Measurements from ENCODE around the gene MED31.
A peak's percentile ranks its signal among the peaks of the same experiment; 100 is the strongest.
"Not testable (repeated sequence)": the region's sequence is repeated elsewhere in the genome, so short reads cannot be mapped to it uniquely, and the experiment has no call there.

The MED31 gene

GRCh38 chr17:6651354-6651918, at the start of gene MED31, which contains the start of gene C17orf100:
MED31 (minus strand) TSS chr17:6651605; CDS start chr17:6651528, 77 bp downstream.
C17orf100 (plus strand) TSS chr17:6651762; CDS start chr17:6651914, 152 bp downstream.
- H3K4me3 ChIP-seq (ENCODE audit: low read length): peak within 1 kb of the TSS; percentile 97
- TF ChIP-seq ZNF274 (IDR thresholded peaks at IDR 0.05; ENCODE audit: low read depth, low read length): no peak

- no peak overlapping the region for H3K4me3 ChIP-seq (ENCODE audit: low read length)
- no peak for TF ChIP-seq ZNF274 (IDR thresholded peaks at IDR 0.05; ENCODE audit: low read depth, low read length)
Measured at GRCh38 chr17:6700948-6701307, 49.5 kb upstream of the MED31 start.

- no peak for TF ChIP-seq ZNF274 (IDR thresholded peaks at IDR 0.05; ENCODE audit: low read depth, low read length)
- H3K4me3 ChIP-seq (ENCODE audit: low read length): no peak overlapping the region
Measured at GRCh38 chr17:6699997-6700947, 48.9 kb upstream of the MED31 start.

GRCh38 chr17:6698004-6698403, 46.6 kb upstream of the MED31 start:
- no peak for TF ChIP-seq ZNF274 (IDR thresholded peaks at IDR 0.05; ENCODE audit: low read depth, low read length)

GRCh38 chr17:6696906-6697305, 45.5 kb upstream of the MED31 start:
- no peak overlapping the region for H3K4me3 ChIP-seq (ENCODE audit: low read length)
- TF ChIP-seq ZNF274 (IDR thresholded peaks at IDR 0.05; ENCODE audit: low read depth, low read length): no peak

More at GRCh38 chr17:6698004-6698403, 46.6 kb upstream of the MED31 start:
- H3K4me3 ChIP-seq (ENCODE audit: low read length): no peak overlapping the region

GRCh38 chr17:6695565-6695964, 44.2 kb upstream of the MED31 start:
- TF ChIP-seq ZNF274 (IDR thresholded peaks at IDR 0.05; ENCODE audit: low read depth, low read length): no peak
- no peak overlapping the region for H3K4me3 ChIP-seq (ENCODE audit: low read length)

- no peak overlapping the region for H3K4me3 ChIP-seq (ENCODE audit: low read length)
- no peak for TF ChIP-seq ZNF274 (IDR thresholded peaks at IDR 0.05; ENCODE audit: low read depth, low read length)
Measured at GRCh38 chr17:6695051-6695450, 43.6 kb upstream of the MED31 start.

- H3K4me3 ChIP-seq (ENCODE audit: low read length): not testable (repeated sequence)
Measured at GRCh38 chr17:6691958-6692357, 40.6 kb upstream of the MED31 start.

DNA sequence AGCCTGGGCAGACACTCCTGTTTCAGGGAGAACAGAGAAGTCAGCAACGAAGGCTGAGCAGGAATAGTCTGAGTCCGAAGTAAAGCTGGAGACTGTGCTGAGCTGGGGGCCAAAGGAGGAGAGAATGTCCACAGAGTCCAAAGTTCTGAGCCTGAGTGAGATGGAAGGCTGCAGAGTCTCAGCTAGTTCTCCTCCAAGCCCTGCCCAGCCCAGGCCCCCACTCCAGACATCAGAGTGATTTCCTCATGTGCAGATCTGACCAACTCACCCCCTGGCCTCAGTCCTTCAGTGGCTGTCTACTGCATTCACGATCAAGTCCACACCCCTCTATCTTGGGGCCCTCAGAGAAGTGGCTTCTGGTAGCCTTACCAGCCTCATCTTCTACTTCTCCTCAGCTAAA, 40.1 kb upstream of the MED31 start:
- no peak for TF ChIP-seq ZNF274 (IDR thresholded peaks at IDR 0.05; ENCODE audit: low read depth, low read length)
- no peak overlapping the region for H3K4me3 ChIP-seq (ENCODE audit: low read length)

DNA sequence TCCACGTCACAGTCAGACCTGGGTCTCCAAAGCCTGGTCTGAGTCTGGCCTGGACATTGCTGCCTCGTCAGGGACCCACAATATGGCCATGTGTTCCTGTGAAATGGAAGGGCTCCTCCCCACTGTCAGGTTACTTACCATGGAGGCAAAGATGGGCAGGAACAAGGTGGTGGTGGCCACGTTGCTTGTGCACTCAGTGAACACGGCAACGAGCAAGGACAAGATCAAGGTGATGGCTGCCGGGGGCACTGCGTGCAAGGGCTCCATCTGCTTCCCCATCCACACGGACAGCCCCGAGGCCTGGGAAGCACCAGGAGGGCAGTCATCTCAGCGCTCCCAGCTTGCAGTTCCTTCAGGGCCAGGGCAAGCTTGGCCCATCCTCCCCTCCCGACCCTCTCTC, 39.2 kb upstream of the MED31 start:
- no peak for TF ChIP-seq ZNF274 (IDR thresholded peaks at IDR 0.05; ENCODE audit: low read depth, low read length)

GRCh38 chr17:6688944-6689343, 37.5 kb upstream of the MED31 start:
- H3K4me3 ChIP-seq (ENCODE audit: low read length): no peak overlapping the region
- no peak for TF ChIP-seq ZNF274 (IDR thresholded peaks at IDR 0.05; ENCODE audit: low read depth, low read length)

More for the DNA sequence above, 39.2 kb upstream of the MED31 start:
- no peak overlapping the region for H3K4me3 ChIP-seq (ENCODE audit: low read length)

DNA sequence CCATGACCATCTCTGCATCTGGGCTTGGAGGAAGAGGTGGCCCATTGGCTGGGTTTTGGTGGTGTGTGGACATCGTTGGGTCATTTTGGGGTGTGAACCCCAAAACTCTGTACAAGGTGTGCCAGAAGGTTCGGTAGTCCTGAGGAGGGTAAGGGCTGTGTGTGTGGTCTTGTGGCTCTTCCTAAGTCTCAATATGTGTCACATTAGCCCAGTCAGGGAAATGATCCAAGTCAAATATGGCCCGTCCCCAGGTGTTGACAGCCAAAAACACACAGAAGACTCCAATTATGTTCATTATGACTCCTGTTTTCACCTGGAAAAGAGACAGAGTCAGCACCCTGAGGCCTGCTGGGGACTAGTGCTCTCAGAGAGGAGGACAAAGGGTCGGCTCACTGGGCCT, 34.6 kb upstream of the MED31 start:
- H3K4me3 ChIP-seq (ENCODE audit: low read length): no peak overlapping the region
- no peak for TF ChIP-seq ZNF274 (IDR thresholded peaks at IDR 0.05; ENCODE audit: low read depth, low read length)

DNA sequence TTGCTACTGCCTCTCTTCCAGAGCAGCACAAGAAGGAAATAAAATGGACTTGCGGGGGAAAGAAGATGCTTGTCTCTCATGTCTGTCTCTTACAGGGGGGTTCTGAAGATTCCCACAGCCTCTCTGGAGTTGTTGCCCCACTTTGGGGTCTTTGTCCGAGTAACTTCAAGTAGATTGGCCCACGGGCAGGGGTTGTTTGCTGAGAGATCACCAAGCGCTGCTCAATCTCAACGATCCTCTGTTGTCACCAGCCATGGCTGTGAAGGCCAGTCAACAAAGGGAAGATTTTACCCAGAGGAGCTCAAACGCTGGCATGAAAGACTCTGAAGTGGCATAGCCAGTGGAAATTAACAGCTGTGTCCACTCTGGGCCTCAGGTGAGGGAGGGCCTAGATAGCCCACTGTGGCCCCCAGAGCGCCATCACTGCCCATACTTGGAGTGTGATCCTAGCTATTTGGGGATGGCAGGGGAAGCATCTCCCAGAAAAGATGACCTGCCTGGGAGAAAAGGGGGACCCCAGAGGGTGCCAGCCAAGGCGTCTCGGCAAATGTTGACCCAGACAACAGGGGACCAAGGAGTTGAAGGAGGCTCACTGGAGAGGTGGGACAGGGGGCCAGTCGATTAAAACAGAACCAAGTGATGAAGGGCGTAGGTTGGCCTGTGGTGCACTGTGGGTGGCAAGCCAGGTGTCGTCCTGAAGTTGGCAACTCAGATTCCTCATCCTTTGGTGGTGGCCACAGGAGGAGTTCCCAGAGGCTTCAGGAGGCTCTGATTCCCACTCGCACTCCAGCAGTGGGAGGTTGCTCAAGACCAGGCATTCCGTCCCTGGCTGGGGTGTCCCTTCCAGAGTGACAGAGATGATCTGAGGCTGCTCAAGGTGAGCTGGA, 33.7 kb upstream of the MED31 start:
- TF ChIP-seq ZNF274 (IDR thresholded peaks at IDR 0.05; ENCODE audit: low read depth, low read length): no peak
- no peak overlapping the region for H3K4me3 ChIP-seq (ENCODE audit: low read length)

GRCh38 chr17:6684460-6684783, 33.0 kb upstream of the MED31 start:
- no peak for TF ChIP-seq ZNF274 (IDR thresholded peaks at IDR 0.05; ENCODE audit: low read depth, low read length)
- H3K4me3 ChIP-seq (ENCODE audit: low read length): no peak overlapping the region
